ENCODE data around the gene IL16.

Gene IL16

DNA sequence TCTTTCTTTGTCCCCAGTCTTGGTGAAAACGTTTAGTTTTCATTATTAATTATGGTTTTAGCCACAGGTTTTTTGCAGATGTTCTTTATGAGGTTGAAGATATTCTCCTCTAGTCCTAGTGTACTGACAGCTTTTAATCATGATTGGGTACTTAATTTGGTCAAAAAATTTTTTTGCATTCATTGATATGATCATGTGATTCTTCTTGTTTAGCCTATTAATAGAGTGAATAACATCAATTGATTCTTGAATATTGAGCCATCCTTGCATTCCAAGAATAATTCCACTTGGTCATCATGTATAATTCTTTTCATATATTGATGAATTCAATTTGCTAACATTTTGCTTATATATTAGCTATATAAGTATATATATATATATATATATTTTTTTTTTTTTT lies 46.1 kb downstream of the IL16 start:
- Histone ChIP-seq H3K9ac (ENCODE audit: low read depth, low read length) (no peak overlapping the region), H3K4me2 (ENCODE audit: low read length) (no peak overlapping the region), H3K9me3 (replicated peaks; ENCODE audit: low read length) (no peaks in the 10 kb centered on the region), H3K4me3 (ENCODE audit: low read length) (no peak overlapping the region), H3K36me3 (ENCODE audit: insufficient read depth, low read length) (no peaks in the 10 kb centered on the region), H3K4me1 (ENCODE audit: control insufficient read depth, insufficient read depth, low read length) (no peaks in the 10 kb centered on the region), H3K27me3 (ENCODE audit: control insufficient read depth, insufficient read depth, low read length) (no peaks in the 10 kb centered on the region)

DNA sequence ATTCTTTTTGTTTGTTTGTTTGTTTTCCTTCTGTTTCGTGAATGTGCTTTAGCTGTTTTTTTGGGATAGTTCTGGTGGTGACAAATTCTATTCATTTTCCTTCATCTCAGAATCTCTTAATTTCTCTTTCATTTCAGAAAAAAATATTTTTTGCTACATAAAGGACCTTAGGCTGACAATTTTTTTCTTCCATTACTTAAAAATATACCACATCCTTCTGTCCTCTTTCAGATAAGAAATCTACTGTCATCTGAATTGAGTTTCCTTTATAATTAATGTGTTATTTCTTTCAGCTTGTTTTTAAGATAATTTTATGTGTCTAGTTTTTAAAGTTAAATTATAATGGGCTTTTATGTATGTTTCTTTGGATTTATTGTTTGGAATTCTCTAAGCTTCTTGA lies 47.6 kb downstream of the IL16 start:
- Histone ChIP-seq H3K4me1 (ENCODE audit: control insufficient read depth, insufficient read depth, low read length) (no peaks in the 10 kb centered on the region), H3K36me3 (ENCODE audit: insufficient read depth, low read length) (no peaks in the 10 kb centered on the region), H3K4me3 (ENCODE audit: low read length) (no peak overlapping the region), H3K27me3 (ENCODE audit: control insufficient read depth, insufficient read depth, low read length) (no peaks in the 10 kb centered on the region), H3K4me2 (ENCODE audit: low read length) (no peak overlapping the region), H3K9me3 (replicated peaks; ENCODE audit: low read length) (no peaks in the 10 kb centered on the region), H3K9ac (ENCODE audit: low read depth, low read length) (no peak overlapping the region)

DNA sequence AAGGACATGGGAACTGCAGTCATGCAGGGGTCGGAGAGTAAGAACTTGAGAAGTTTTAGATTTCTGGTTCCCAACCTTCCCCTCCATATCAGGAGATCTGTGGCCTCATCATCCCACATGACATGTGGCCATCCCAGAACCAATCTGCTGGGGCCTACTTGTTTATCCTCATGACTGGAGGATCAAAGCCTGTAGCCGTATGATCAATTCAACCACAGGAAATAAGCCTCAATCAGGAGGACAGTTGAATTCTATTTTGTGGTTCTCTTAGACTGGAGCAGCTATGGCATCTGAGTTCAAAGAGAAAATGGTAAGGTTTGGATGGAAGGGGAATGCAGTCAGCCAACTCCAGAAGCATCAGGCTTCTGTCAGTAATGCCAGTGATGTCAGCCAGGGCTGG lies 57.2 kb downstream of the IL16 start:
- H3K4me3 ChIP-seq (ENCODE audit: low read length), result no peak overlapping the region
- H3K9me3 ChIP-seq (replicated peaks; ENCODE audit: low read length), result no peaks in the 10 kb centered on the region
- H3K4me2 ChIP-seq (ENCODE audit: low read length), result no peak overlapping the region
- peaks cover 5% of the 10 kb centered on the region for H3K27me3 ChIP-seq (ENCODE audit: control insufficient read depth, insufficient read depth, low read length)
- no peak overlapping the region for H3K9ac ChIP-seq (ENCODE audit: low read depth, low read length)
- H3K4me1 ChIP-seq (ENCODE audit: control insufficient read depth, insufficient read depth, low read length), result peaks cover 6% of the 10 kb centered on the region
- no peaks in the 10 kb centered on the region for H3K36me3 ChIP-seq (ENCODE audit: insufficient read depth, low read length)

DNA sequence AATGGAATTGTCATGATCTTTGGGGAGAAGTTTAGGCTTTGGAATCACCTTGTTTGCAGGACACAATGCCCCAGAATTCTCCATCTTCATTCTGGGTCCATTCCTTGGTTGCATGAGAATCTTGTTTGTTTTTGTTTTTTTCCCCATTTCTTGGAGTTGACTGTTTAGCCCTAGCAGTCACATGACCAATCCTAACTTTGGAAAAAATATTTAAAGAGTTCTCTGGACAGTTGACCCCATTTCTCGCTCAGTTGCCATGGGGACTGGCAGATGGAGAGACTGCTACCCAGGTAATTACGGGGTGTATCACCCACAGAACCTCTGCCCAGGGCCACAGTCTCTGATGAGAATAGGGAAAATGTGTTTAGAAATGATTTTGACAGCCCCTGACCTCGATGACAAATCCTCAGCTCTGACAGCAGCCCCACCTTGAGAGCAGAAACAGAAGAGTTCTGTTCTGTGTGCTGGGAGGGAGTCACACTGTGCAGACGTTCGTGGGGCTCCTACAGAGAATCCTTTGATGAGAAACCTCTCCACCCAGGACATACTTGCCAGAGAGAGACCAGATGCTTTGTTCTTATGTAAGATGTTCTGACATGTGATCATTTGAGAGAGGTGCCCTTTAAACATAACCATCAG lies 57.7 kb downstream of the IL16 start:
- peaks cover 10% of the 10 kb centered on the region for H3K27me3 ChIP-seq (ENCODE audit: control insufficient read depth, insufficient read depth, low read length)
- H3K9me3 ChIP-seq (replicated peaks; ENCODE audit: low read length), result no peaks in the 10 kb centered on the region
- H3K4me1 ChIP-seq (ENCODE audit: control insufficient read depth, insufficient read depth, low read length), result peaks cover 6% of the 10 kb centered on the region
- no peak overlapping the region for H3K4me3 ChIP-seq (ENCODE audit: low read length)
- H3K4me2 ChIP-seq (ENCODE audit: low read length), result no peak overlapping the region
- H3K36me3 ChIP-seq (ENCODE audit: insufficient read depth, low read length), result no peaks in the 10 kb centered on the region
- H3K9ac ChIP-seq (ENCODE audit: low read depth, low read length), result no peak overlapping the region

- Histone ChIP-seq H3K9me3 (replicated peaks; ENCODE audit: low read length) (no peaks in the 10 kb centered on the region), H3K4me1 (ENCODE audit: control insufficient read depth, insufficient read depth, low read length) (peaks cover 6% of the 10 kb centered on the region), H3K27me3 (ENCODE audit: control insufficient read depth, insufficient read depth, low read length) (peaks cover 11% of the 10 kb centered on the region)
These were observed 58.2 kb downstream of the IL16 start for GRCh38 chr15:81254916-81255290.

GRCh38 chr15:81255315-81255957 lies 58.8 kb downstream of the IL16 start:
- Histone ChIP-seq H3K4me3 (ENCODE audit: low read length) (no peak overlapping the region), H3K4me2 (ENCODE audit: low read length) (no peak overlapping the region), H3K27me3 (ENCODE audit: control insufficient read depth, insufficient read depth, low read length) (peaks cover 11% of the 10 kb centered on the region), H3K36me3 (ENCODE audit: insufficient read depth, low read length) (no peaks in the 10 kb centered on the region), H3K9ac (ENCODE audit: low read depth, low read length) (no peak overlapping the region), H3K9me3 (replicated peaks; ENCODE audit: low read length) (no peaks in the 10 kb centered on the region), H3K4me1 (ENCODE audit: control insufficient read depth, insufficient read depth, low read length) (peaks cover 6% of the 10 kb centered on the region)

More at GRCh38 chr15:81254916-81255290, 58.2 kb downstream of the IL16 start:
- Histone ChIP-seq H3K4me3 (ENCODE audit: low read length) (no peak overlapping the region), H3K9ac (ENCODE audit: low read depth, low read length) (no peak overlapping the region), H3K4me2 (ENCODE audit: low read length) (no peak overlapping the region), H3K36me3 (ENCODE audit: insufficient read depth, low read length) (no peaks in the 10 kb centered on the region)

- Histone ChIP-seq H3K9me3 (replicated peaks; ENCODE audit: low read length) (no peaks in the 10 kb centered on the region), H3K27me3 (ENCODE audit: control insufficient read depth, insufficient read depth, low read length) (peaks cover 11% of the 10 kb centered on the region), H3K9ac (ENCODE audit: low read depth, low read length) (no peak overlapping the region), H3K36me3 (ENCODE audit: insufficient read depth, low read length) (no peaks in the 10 kb centered on the region), H3K4me1 (ENCODE audit: control insufficient read depth, insufficient read depth, low read length) (peaks cover 6% of the 10 kb centered on the region), H3K4me2 (ENCODE audit: low read length) (no peak overlapping the region), H3K4me3 (ENCODE audit: low read length) (no peak overlapping the region)
These were observed 59.3 kb downstream of the IL16 start for GRCh38 chr15:81255958-81256320.

DNA sequence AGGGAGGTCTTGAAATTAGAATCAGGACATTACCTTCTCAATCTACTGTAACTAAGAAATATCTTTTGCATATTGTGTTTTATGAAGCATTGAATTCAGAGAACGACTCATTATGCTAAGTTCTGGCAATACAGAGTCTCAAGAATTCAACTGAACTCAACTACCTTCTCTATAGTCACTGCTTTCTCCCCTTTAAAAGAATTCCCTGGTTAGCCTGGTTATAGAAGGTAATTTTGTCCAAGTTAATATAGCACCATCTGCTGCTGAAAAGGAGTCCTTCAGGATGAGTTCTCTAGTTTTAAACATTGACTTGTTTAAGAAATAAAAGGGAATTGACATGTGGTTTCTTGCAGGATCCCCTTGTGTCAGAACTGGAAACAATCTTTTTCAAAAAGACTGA lies 60.2 kb downstream of the IL16 start:
- H3K4me3 ChIP-seq (ENCODE audit: low read length), result no peak overlapping the region
- H3K9me3 ChIP-seq (replicated peaks; ENCODE audit: low read length), result no peaks in the 10 kb centered on the region
- peaks cover 11% of the 10 kb centered on the region for H3K27me3 ChIP-seq (ENCODE audit: control insufficient read depth, insufficient read depth, low read length)
- H3K4me2 ChIP-seq (ENCODE audit: low read length), result no peak overlapping the region
- H3K4me1 ChIP-seq (ENCODE audit: control insufficient read depth, insufficient read depth, low read length), result peaks cover 6% of the 10 kb centered on the region
- H3K36me3 ChIP-seq (ENCODE audit: insufficient read depth, low read length), result no peaks in the 10 kb centered on the region
- H3K9ac ChIP-seq (ENCODE audit: low read depth, low read length), result no peak overlapping the region

DNA sequence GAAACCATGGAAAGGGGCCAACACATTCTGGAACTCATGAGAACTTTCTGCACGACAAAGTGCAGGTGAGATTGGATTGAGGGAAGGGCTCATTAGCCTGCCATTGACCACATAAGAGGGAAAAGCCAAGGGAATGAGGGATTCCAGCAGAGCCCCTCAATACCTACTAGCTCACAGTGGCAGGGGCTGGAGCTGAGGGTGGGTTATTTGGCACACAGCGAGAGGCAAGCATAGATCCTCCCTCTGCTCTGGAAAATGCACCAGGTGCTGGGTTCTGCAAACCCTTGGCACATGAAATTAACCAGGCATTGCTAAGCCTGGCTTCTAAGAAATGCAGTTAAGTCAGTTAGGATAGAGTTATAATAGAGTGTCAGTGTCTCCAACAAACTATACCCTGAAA lies 60.8 kb downstream of the IL16 start:
- peaks cover 6% of the 10 kb centered on the region for H3K4me1 ChIP-seq (ENCODE audit: control insufficient read depth, insufficient read depth, low read length)
- H3K9ac ChIP-seq (ENCODE audit: low read depth, low read length), result no peak overlapping the region
- H3K4me3 ChIP-seq (ENCODE audit: low read length), result no peak overlapping the region
- H3K36me3 ChIP-seq (ENCODE audit: insufficient read depth, low read length), result no peaks in the 10 kb centered on the region
- no peaks in the 10 kb centered on the region for H3K9me3 ChIP-seq (replicated peaks; ENCODE audit: low read length)
- no peak overlapping the region for H3K4me2 ChIP-seq (ENCODE audit: low read length)
- H3K27me3 ChIP-seq (ENCODE audit: control insufficient read depth, insufficient read depth, low read length), result peaks cover 11% of the 10 kb centered on the region

GRCh38 chr15:81258455-81258854 lies 61.8 kb downstream of the IL16 start:
- no peak overlapping the region for H3K4me3 ChIP-seq (ENCODE audit: low read length)
- peaks cover 11% of the 10 kb centered on the region for H3K27me3 ChIP-seq (ENCODE audit: control insufficient read depth, insufficient read depth, low read length)
- peaks cover 6% of the 10 kb centered on the region for H3K4me1 ChIP-seq (ENCODE audit: control insufficient read depth, insufficient read depth, low read length)
- H3K9me3 ChIP-seq (replicated peaks; ENCODE audit: low read length), result no peaks in the 10 kb centered on the region
- H3K36me3 ChIP-seq (ENCODE audit: insufficient read depth, low read length), result no peaks in the 10 kb centered on the region
- H3K4me2 ChIP-seq (ENCODE audit: low read length), result no peak overlapping the region
- no peak overlapping the region for H3K9ac ChIP-seq (ENCODE audit: low read depth, low read length)

DNA sequence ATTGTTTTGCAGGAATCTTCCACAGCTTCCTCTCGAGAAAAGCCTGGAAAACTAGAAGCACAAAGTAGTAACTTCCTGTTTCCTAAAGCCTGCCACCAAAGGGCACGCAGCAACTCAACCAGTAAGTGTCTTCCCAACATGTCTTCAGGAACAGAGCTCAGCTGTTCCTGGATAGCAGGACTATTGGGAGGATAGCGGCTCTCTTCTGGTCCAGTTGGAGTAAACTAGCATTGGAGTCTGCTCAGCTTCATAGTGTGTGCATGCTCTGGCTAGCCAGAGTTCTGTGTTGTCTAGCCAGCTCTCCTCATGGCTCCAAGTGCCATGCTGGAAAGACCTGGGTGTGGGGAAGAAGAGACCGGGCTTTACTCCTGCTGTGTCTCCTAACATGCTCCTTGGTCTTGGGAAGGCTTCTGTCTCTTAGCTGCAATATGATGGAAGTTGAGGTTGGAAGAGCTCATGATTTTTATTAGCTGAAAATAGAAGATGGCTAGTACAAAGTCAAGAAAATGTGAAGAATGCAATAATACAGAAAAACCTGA lies 63.1 kb downstream of the IL16 start:
- Histone ChIP-seq H3K9ac (ENCODE audit: low read depth, low read length) (no peak overlapping the region), H3K4me1 (ENCODE audit: control insufficient read depth, insufficient read depth, low read length) (no peaks in the 10 kb centered on the region), H3K9me3 (replicated peaks; ENCODE audit: low read length) (no peaks in the 10 kb centered on the region), H3K4me2 (ENCODE audit: low read length) (no peak overlapping the region), H3K36me3 (ENCODE audit: insufficient read depth, low read length) (no peaks in the 10 kb centered on the region), H3K27me3 (ENCODE audit: control insufficient read depth, insufficient read depth, low read length) (peaks cover 14% of the 10 kb centered on the region), H3K4me3 (ENCODE audit: low read length) (no peak overlapping the region)
